Vagina (tissue), 2 donors: ENCODE data around the gene BFSP1. TPM values are rescaled to one million over a fixed set of nuclear protein-coding genes. Genes with fewer than 3 reads are reported as not detected.

Source experiments
- DNase-seq, 2 donors: peaks; one replicate each; pipeline ENCODE4 v3.0.0-alpha.2; 2017; ENCODE audit errors: extremely low spot score in 2 of 2
- H3K27ac ChIP-seq: fragments of 200-600 bp; sonication (generic); one replicate; pipeline ENCODE4 v1.5.1; 2019
- H3K27me3 ChIP-seq: fragments of 200-600 bp; sonication (generic); one replicate; pipeline ENCODE4 v1.5.1; 2019
- H3K36me3 ChIP-seq, 2 donors: fragments of 200-600 bp; sonication (generic); one replicate each; pipeline ENCODE4 v1.5.1; 2017 to 2019
- H3K4me1 ChIP-seq: fragments of 200-600 bp; sonication (generic); one replicate; pipeline ENCODE4 v1.5.1; 2019
- H3K4me3 ChIP-seq, 2 donors: fragments of 200-600 bp; sonication (generic); 1 replicate in 1 of 2; 2 replicates in 1 of 2; pipeline ENCODE4 v1.5.1; 2016 to 2019
- H3K9me3 ChIP-seq: fragments of 200-600 bp; sonication (generic); one replicate; pipeline ENCODE4 v1.5.1; 2019
- CTCF ChIP-seq, 3 experiments: fragments of 450-650 bp in 2 of 3; fragments of 200-600 bp in 1 of 3; sonication (generic) in 1 of 3; IDR thresholded peaks; one replicate each; pipeline ENCODE4 v1.5.1; 2017 to 2019; ENCODE audit warnings: antibody characterized with exemption in 3 of 3, mild to moderate bottlenecking in 2 of 3, moderate library complexity in 2 of 3
- POLR2A ChIP-seq, 2 donors: fragments of 450-650 bp; IDR thresholded peaks; one replicate each; pipeline ENCODE4 v1.6.1; 2017; ENCODE audit warnings: antibody characterized with exemption in 2 of 2, mild to moderate bottlenecking in 2 of 2, moderate library complexity in 2 of 2
- POLR2AphosphoS5 ChIP-seq, 2 donors: sonication (generic); formaldehyde crosslinking; IDR thresholded peaks; one replicate each; pipeline ENCODE4 v1.9.0; 2017; ENCODE audit warnings: antibody characterized with exemption in 2 of 2, mild to moderate bottlenecking in 2 of 2, low read depth in 1 of 2; ENCODE audit not compliant: insufficient read depth in 1 of 2
- intact Hi-C: fragments of 100-400 bp; cut with DNase I; formaldehyde crosslinking; loops from one replicate; pipeline ENCODE4 v1.15.1; 2023
- total RNA-seq: library from RNA; depleted of rRNA; stranded (reverse); fragments of >200 nt; gene quantifications from one replicate; pipeline ENCODE4 v1.2.3, GENCODE V29; 2016

Gene BFSP1
- total RNA-seq, 1 donor from 2014 or later, result 0.49 TPM

GRCh38 chr20:17445543-17445942, 85.6 kb downstream of the BFSP1 start:
- no peaks in the 10 kb centered on the region for H3K4me1 ChIP-seq
- H3K27ac ChIP-seq, result no peak overlapping the region
- H3K4me3 ChIP-seq, result no peak overlapping the region
- no peaks in the 10 kb centered on the region for H3K9me3 ChIP-seq
- no peaks in the 10 kb centered on the region for H3K36me3 ChIP-seq
- no peak for DNase-seq
- TF ChIP-seq POLR2AphosphoS5 (IDR thresholded peaks at IDR 0.05; ENCODE audit: insufficient read depth in 1 of 2, low read depth in 1 of 2), result no peak
- TF ChIP-seq POLR2A (IDR thresholded peaks at IDR 0.05), result no peak
- TF ChIP-seq CTCF (IDR thresholded peaks at IDR 0.05), result no peak
- no peaks in the 10 kb centered on the region for H3K27me3 ChIP-seq
- intact Hi-C loops, result no loop called here

DNA sequence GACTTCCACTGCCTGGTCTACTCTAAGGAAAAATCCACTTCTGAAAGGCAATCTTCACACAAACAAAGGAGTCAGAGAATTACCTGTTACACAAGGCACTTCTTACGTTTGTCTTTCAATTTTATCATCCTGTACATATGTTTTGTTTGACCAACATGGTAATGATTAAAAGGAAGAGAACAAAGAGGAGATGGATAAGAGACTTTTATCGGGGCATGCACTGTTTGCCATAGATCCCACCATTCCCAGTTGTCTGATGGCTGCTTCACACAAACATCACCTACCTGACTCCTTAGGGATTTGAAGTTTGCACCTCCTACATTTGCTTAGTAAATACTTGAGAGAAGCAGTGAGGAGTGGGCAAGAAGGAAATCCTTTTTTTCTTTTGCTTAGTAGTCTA, 87.1 kb downstream of the BFSP1 start:
- no peaks in the 10 kb centered on the region for H3K4me1 ChIP-seq
- H3K9me3 ChIP-seq, result no peaks in the 10 kb centered on the region
- no peak overlapping the region for H3K27ac ChIP-seq
- no peaks in the 10 kb centered on the region for H3K36me3 ChIP-seq
- no peak overlapping the region for H3K4me3 ChIP-seq
- no peak for DNase-seq
- TF ChIP-seq POLR2AphosphoS5 (IDR thresholded peaks at IDR 0.05; ENCODE audit: insufficient read depth in 1 of 2, low read depth in 1 of 2) (no peak), POLR2A (IDR thresholded peaks at IDR 0.05) (no peak), CTCF (IDR thresholded peaks at IDR 0.05) (no peak)
- no peaks in the 10 kb centered on the region for H3K27me3 ChIP-seq
- intact Hi-C loops, result no loop called here

Other genes starting within 250 kb of the BFSP1 start
- 326 TPM for gene DSTN, start 38.7 kb upstream of the BFSP1 start, total RNA-seq
- gene RRBP1, start 150.9 kb upstream of the BFSP1 start, total RNA-seq, result 79.8 TPM
- not detected for gene BANF2, start 168.6 kb upstream of the BFSP1 start, total RNA-seq